HG02885 (cell line): ENCODE data around the gene CFB.
"Not testable (repeated sequence)": the region's sequence is repeated elsewhere in the genome, so short reads cannot be mapped to it uniquely, and the experiment has no call there.

Experiments used
- ATAC-seq: cut with Tn5 transposase; IDR thresholded peaks from one replicate; pipeline ENCODE4 v1.9.1; 2021; ENCODE audit warnings: mild to moderate bottlenecking; ENCODE audit not compliant: unreplicated experiment, poor library complexity

Gene CFB

GRCh38 chr6:31969712-31970603, 24.1 kb downstream of the CFB start:
- no peak for ATAC-seq

GRCh38 chr6:31970604-31971271, 24.8 kb downstream of the CFB start:
- no peak for ATAC-seq

- no peak for ATAC-seq
Measured at GRCh38 chr6:31971279-31971992, 25.5 kb downstream of the CFB start.

GRCh38 chr6:31971993-31972708, 26.3 kb downstream of the CFB start, which contains the start of gene DXO:
Gene DXO (minus strand): TSS chr6:31972138. CDS start chr6:31971675, 463 bp downstream.
- peak; percentile 94 for ATAC-seq

DNA sequence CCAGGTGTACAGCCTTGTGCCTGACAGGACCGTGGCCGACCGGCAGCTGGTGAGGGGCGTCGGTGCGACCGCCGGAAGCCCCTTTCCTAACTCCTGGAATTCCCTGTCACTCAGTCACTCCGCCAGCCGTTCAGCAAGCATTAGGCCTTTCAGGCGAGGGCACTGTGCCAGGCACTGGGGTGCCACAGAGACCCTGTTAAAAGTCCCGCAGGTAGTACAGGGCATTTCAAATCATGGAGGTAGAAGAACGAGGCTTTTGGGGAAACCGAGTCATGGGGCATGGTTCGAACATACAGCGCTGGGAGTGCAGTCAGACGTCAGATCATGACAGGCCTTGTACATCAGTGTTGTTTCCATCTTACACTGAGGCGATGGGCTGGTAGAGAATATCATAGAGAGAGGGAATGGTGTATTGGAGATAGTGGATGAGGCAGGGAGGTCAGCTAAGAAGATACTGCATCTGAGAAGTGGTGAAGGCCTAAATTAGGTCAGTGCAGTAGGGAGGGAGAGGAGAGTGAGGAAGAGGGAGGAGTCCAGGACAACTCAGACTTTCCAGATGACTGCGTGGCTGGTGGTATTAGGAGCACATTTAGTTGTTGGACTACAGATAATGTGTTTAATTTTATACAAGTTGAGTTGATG, 26.9 kb downstream of the CFB start:
- ATAC-seq: no peak

DNA sequence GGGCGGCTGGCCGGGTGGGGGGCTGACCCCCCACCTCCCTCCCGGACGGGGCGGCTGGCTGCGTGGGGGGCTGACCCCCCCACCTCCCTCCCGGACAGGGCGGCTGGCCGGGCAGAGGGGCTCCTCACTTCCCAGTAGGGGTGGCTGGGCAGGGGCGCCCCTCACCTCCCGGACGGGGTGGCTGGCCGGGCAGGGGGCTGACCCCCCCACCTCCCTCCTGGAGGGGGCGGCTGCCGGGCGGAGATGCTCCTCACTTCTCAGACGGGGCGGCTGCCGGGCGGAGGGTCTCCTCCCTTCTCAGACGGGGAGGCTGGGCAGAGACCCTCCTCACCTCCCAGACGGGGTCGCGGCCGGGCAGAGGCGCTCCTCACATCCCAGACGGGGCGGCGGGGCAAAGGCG, 30.2 kb downstream of the CFB start:
- ATAC-seq: not testable (repeated sequence)

GRCh38 chr6:31977816-31978431, 32.0 kb downstream of the CFB start:
- ATAC-seq: no peak

GRCh38 chr6:31978831-31979230, 32.9 kb downstream of the CFB start:
- ATAC-seq: no peak

DNA sequence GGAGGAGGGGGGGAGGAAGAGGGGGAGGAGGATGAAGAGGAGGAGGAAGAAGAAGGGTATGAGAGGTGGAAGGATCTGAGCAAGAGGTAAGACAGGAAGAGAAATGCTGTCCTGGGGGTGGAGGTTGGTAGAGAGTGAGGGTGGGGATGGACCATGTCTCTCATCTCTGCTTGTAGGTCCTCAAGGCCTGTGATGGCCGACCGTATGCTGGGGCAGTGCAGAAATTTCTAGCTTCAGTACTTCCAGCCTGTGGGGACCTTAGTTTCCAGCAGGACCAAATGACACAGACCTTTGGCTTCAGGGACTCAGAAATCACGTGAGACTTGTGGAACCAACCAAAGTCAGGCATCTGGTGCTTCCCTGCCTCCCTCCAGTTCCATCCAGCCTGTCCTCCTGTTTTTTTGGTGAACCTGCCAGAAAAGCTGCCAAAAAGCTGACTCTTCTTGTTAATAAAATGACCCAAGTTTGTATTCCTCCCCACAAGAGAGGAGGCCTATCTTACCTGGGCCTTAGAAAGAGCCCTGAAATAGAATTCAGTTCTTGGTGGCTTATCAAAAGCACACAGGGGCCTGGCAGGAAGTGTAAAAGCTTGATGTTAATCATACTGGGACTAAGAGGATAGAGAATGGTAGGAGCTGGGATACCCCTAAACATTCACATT, 33.5 kb downstream of the CFB start:
- ATAC-seq: no peak

DNA sequence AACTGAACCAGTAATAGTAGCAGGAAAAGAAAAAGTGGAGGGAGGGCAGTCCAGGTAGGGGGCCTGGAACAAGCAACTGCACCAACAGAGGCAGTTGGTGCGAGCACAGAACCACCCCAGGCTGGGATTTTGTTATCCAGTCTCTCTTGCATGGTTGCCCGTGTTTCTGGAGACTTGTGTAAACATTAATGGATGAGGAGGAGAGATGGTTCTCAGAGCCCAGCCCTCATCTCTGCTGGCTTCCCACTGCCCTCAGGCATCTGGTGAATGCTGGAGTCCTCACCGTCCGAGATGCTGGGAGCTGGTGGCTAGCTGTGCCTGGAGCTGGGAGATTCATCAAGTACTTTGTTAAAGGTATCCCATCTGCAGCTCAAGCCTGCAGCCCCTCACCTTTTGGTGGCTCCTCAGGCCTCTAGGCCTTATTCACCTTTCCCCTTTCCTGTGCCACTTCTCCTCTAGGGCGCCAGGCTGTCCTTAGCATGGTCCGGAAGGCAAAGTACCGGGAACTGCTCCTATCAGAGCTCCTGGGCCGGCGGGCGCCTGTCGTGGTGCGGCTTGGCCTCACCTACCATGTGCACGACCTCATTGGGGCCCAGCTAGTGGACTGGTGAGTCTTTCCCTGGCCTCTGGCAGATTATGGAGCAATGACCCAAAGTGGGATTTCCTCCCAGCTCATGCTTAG, 34.4 kb downstream of the CFB start:
- ATAC-seq: not testable (repeated sequence)

DNA sequence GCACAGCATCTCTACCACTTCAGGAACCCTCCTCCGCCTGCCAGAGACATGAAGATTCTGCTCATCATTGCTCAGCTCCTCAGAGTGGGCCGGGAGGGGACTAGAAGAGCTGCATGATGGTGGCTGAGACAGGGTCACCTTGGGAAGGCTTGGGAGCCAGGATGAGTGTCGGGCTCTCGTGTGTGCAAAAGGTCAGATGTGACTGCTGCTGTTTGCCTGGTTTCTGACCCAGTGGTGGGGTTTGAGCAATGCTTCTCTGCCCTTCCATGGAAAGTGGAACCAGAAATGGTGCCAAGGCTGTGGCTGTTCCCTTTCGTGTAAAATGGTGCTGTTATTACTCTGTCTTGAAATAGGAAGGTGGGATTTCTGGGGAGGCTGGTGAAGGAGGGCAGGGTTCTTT, 35.1 kb downstream of the CFB start:
- not testable (repeated sequence) for ATAC-seq

GRCh38 chr6:31981744-31982143, 35.8 kb downstream of the CFB start, which contains the start of gene C4A:
Gene C4A (plus strand): TSS chr6:31982057. CDS start chr6:31982108, 51 bp downstream.
- ATAC-seq: not testable (repeated sequence)

DNA sequence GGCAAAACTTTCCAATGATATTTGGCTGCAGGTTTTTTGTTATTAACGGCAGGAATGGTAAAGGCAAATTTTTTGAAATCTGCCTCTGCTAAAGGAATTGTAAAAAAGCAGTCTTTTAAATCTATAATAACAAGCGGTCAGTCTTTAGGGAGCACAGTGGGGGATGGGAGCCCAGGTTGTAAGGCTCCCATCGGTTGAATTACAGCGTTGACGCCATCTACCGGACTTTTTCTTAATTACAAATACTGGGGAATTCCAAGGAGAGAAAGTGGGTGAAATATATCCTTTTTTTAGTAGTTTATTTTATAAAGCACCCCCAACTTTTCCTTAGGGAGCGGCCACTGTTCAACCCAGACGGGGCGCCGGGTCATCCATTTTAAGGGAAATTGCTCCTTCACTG, 43.5 kb downstream of the CFB start:
- ATAC-seq: not testable (repeated sequence)

DNA sequence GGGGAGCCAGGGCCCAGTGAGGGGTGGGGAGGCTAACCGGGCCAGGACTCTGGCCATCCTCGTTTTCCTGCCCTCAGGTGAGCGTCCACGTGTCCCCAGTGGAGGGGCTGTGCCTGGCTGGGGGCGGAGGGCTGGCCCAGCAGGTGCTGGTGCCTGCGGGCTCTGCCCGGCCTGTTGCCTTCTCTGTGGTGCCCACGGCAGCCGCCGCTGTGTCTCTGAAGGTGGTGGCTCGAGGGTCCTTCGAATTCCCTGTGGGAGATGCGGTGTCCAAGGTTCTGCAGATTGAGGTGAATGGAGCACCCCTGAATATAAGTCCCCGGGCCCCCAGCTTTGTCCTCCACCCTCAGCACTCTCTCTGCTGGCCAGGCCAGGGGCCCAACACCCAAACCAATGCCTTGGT, 48.5 kb downstream of the CFB start:
- not testable (repeated sequence) for ATAC-seq

DNA sequence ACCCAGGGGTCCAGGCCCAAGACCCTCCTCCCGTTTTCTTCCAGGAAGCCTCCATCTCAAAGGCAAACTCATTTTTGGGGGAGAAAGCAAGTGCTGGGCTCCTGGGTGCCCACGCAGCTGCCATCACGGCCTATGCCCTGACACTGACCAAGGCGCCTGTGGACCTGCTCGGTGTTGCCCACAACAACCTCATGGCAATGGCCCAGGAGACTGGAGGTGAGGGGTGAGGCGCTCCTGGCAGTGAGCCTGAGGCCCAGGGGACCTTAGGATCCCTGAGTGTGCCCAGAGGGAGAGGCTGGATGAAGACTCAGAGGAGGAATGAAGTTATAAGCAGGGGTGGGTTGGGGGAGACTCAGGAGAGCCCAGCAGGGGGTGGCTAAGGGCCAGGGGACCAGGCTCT, 50.5 kb downstream of the CFB start:
- not testable (repeated sequence) for ATAC-seq
